HPDE6-E6E7 (cell line): ENCODE measurements around the gene CCDC3.
"Not testable (repeated sequence)": the region's sequence is repeated elsewhere in the genome, so short reads cannot be mapped to it uniquely, and the experiment has no call there.

ENCODE experiments used
- DNase-seq: peaks from one replicate; pipeline ENCODE4 v3.0.0; 2011; ENCODE audit warnings: missing footprints; ENCODE audit errors: extremely low spot score

CCDC3 gene

DNA sequence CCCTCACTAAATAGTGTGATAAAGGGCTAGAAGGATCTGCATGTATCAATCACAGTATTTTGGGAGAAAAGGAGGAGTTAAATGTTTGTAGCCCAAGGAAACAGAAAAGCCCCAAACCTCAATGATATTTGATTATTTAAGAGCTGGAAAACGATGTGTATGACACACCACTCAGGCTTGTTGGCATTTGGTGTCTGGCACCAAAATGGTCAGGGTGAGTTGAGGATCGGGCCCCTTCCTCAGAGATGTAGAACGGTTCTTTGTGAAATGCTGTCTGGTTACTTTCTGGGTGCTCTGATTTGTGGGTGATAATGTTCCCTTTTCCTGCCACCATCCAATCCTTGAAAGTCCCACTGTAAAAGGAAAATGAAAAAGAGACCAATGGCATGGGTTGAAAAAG lies 113.7 kb downstream of the CCDC3 start:
- DNase-seq = no peak

DNA sequence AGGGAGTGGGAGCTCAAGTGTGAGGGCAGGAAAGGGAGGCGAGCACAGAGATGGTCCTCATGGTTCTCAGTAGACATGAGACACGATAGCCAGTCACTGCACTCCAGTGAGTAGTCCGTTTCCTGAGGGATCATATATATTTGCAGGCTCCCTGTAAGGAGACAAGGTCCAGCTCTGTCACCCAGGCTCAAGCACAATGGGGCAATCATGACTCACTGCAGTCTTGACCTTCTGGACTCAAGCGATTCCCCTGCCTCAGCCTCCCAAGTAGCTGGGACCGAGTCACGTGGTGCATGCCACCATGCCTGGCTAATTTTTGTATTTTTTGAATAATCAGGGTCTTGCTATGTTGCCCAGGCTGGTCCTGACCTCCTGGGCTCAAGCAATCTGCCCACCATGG lies 116.7 kb downstream of the CCDC3 start:
- DNase-seq = no peak

DNA sequence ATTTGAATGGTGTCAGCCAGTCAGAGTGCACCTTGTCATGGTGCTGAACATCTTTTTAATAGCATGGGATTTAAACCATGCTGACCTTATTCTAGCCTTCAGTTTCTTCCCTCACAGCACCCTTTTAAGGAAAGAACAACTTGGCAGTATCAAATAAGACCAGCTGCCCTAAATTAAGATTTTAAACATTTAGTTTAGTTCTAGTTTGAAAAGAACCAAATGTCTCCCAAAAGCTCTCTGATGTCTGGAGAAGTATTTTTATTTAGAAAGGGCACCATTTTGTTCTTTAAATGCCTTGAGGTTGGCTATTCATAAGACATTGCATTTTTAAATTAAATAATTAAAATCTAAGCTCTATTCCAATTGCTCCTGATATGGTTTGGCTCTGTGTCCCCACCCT lies 121.1 kb downstream of the CCDC3 start:
- DNase-seq = no peak

DNA sequence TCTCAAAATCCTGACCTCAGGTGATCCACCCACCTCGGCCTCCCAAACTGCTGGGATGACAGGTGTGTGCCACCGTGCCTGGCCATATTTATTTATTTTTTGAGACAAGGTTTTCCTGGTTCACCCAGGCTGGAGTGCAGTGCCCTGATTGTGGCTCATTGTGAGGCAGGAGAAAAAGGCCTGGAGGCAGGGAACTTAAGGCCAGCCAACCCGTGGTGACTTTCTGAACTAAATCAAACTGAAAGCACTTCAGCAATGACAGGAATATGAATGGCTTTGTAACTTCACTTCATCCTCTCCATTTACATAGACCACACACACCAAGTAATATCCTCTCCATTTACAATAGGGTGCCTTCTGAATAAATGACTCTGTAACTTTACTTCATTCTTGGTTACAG lies 124.4 kb downstream of the CCDC3 start:
- DNase-seq = no peak

DNA sequence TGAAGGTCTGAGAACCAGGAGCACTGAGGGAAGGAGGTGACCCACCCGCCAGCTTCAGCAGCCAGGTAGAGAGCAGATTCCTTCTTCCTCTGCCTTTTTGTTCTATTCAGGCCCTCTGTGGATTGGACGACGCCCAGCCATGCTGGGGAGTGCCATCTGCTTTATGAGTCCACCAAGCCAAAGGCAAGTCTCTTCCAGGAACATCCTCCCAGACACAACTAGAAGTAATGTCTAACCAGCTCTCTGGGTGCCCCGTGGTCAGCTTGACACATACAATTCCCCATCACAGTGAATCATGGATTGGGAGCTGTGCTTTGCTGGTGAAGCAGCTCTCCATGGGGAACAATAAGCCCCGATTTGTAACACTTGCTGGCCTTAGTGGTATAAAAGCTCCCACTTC lies 125.2 kb downstream of the CCDC3 start:
- no peak for DNase-seq

DNA sequence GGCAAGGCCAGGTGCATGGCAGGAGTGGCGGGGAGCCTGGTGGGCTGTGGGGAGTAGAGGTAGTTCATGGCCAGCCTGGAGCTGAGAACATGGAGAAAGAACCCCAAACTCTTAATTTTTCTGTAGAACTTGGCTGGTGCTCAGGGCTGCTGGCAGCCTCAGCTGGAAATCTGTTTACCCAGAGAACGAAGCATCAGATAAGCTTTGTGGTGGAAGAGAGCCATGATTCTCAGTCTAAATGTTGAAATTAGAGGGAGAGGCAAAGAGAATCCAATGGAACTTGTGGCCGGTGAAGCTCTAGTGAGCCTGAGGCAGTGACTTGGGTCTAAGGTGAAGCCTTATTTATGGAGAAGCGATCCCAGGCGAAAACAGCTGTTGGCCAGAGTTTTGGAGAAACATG lies 126.4 kb downstream of the CCDC3 start:
- no peak for DNase-seq

DNA sequence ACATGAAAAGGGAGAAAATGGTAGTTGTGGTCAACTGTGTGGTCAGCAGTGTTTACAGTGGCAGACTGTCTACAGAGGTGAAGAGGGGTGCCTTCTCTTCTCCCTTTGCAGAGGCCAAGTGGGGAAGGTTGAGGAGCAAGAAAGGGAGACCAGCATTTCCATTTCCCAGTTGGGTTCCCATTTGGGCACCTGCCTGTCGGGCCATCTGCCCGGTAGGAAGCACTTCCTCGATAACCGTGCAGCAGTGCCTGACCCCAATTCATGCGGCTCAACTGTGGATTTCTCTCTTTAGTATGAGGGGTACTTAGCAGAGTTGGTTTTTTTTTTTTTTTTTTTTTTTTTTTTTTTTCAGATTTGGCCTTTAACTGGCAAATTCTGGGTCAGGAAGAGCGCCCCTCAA lies 127.0 kb downstream of the CCDC3 start:
- no peak for DNase-seq

DNA sequence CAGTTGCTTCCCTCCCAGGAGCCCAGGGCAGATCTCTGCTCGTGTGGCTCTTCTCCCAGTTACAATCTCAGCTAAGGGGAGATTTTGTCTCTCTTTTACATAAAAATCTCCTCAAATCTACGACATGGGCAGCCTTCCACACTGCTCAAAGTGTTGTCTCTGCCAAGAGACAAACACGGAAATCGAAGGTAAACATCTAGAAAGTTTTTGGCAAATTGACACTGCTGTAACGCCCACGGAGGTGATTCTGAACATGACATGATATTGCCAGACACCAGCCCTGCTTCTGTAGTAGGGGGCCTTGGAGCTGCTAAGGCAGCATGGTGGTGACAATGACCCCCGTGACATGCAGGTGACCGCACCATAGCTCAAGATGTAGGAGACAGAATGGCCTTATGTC lies 128.3 kb downstream of the CCDC3 start:
- DNase-seq = no peak

DNA sequence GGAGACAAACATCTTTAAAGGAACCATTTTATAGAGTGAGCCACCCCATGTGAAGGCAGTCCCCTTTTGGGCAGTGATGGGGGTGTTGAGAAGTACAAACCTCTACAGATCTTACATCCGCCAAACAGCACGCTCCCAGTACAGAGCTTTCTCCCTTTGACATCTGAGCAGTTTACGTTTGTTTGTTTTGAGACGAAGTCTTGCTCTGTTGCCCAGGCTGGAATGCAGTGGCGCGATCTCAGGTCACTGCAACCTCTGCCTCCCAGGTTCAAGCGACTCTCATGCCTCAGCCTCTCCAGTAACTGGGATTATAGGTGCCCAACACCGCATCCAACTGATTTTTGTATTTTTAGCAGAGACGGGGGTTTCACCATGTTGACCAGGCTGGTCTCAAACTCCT lies 128.9 kb downstream of the CCDC3 start:
- DNase-seq = no peak

DNA sequence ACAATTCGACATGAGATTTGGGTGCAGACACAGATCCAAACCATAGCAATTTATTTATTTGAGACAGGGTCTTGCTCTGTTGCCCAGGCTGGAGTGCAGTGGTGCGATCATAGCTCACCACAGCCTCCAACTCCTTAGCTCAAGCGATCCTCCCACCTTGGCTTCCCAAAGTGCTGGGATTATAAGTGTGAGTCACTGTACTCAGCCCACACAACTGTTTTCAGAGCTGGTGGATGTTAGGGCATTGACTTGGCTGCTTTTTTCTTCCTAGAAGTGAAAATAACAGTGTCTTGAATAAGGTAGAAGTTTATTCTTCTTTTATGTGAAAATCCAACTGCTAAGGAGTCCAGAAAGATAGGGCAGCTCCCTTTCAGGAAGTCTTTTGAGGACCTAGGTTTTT lies 132.1 kb downstream of the CCDC3 start:
- no peak for DNase-seq

DNA sequence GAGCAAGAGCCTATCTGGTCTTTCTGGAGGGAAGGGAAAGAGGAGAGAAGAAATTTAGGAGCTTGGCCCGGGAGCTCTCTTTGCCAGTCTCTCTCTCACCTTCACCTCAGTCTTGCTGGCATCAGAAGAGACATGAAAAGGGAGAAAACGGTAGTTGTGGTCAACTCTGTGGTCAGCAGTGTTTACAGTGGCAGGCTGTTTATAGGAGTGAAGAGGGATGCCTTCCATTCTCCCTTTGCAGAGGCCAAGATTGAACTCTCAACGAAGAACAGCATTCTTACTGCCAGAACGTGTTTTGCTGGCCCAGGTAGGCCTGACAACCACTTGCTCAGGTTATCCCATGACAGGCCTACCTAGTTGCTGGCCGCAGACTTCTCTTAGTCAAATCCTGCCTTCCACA lies 133.3 kb downstream of the CCDC3 start:
- DNase-seq = no peak

DNA sequence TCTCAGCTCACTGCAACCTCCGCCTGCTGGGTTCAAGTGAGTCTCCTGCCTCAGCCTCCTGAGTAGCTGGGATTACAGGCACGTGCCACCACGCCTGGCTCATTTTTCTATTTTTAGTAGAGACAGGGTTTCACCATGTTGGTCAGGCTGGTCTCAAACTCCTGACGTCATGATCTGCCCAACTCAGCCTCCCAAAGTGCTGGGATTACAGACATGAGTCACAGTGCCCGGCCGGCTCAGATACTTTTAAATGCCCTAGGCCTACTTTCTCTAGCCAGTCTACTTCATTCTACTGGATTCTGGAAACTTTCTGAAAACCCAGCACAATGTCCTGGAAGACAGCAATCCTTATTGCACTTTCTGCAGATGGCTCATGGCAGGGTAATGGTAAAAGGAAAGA lies 136.0 kb downstream of the CCDC3 start:
- not testable (repeated sequence) for DNase-seq

DNA sequence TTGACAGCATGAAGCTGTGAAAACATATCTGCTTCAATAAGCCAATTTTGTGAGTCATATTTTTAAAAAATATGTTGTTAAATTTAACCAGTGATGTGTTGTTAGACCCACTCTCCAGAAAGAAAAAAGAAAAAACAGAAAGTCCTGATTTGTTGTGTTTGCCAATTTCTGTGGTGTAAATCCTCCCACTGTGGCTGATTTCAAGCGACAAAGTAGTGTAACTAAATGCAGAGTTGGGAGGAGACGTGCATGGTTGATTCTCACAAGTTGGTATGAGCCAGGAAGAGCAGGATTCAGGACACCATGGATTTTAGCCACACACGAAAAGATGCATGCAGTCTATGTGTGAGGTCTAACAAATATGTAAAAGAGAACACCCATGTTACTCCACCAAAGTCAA lies 139.1 kb downstream of the CCDC3 start:
- DNase-seq = no peak

DNA sequence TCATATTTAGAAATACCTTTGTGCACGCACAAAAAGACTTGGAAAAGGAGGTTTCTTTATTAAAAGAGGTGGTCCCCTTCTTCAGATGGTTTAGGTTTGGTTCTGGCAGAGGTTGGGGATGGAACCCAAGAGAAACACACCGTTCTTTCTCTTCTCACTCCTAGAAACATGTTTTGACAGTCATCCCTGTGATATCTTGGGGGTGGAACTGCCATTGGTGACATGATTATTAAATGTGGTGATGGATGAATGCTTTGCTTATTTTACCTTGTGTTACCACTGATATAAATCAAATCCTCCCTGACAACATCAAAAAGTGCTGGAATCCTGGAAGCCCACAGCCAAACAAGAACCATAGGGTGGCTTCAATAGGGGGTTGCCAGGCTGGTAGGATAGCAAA lies 146.5 kb downstream of the CCDC3 start:
- no peak for DNase-seq

DNA sequence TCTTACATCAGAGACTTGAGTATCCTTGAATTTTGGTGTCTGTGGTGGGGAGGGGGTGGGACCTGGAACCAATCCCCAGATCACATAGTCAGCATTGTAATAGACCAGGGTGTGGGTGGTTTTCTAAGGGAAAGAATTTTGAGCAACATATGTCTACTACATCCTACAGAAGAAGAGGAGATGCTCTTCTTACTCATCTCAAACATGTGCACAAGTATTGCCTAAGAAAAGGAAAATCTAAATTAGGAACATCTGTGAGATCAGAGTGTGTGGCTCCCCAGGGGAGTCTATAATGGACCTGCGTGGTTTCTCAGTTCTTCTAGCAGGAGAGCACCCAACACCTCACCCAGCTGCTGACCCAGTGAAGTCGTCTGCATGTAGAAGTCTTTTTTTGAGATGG lies 148.8 kb downstream of the CCDC3 start:
- DNase-seq = no peak

DNA sequence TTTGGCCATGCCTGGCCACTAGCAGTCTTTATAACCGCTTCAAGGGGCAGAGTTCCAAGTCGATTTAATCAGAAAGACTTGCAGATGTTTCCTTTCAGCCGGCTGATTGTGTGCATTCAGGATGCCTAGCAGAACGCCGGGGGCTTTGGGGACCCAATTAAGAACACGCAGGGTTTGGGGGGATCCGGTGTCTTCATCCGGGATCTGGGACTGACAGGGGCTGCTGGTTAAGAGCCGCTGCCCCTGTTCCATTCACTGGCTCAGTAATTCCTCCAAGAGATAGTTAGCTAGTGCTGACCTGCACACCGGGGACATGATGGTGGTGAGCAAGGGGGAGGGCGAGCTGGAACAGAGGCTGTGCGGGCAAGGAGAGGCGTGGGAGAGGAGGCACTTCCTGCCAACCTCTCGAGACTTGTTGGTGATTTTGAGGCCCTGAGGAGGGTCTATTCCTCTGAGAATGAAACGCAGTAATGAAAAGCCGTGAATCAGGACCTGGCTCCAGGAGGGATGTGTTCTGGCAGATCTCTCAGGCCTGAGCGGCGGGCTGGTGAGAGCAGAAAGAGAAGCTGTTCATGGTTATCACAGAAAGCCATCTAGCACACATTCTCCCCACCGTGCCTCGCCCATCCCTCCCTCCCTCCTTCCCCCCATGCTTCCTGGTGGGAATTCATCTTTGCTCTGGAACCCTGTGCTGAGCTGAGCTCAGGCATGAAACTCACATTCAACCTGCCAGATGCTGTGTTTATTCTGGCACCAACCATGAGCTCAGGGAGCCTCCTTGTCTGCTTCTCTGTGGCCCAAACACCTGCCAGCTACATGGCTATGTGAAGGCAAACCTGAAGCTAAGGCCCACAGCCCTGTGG lies 152.0 kb downstream of the CCDC3 start:
- DNase-seq = peak; percentile 7

DNA sequence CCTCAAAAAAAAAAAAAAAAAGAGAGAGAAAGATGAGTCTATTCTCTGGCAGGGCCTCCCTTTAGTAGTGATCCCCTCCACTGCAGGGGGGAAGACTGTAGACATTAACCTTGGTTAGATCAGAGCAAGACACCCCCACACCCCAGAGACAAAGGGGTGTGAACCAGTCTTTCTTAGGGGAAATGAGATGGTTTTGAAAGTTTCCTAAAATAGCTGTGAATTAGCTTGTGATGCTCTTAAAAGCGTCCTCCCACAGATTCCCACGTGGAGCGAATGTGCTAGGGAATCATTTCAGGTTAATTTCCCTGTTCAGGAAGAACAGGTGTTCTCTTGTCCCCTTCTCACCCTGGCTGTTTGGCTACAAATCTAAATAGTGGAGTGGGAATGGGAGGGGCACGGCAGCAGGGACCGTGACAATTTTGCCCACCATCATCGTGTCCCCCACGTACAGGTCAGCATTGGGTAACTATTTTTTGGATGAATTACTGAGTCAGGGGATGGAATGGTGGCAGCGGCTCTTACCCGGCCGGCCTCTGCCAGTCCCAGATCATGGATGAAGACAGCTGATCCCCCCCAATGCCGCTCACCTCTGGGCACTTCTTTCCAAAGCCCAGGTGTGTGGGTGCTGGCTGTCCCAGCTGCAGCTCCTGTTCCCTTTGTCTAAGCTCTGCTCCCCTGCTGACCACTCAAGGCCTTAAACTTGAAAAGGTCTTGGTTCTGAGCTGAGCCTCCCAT lies 152.9 kb downstream of the CCDC3 start:
- DNase-seq = no peak

DNA sequence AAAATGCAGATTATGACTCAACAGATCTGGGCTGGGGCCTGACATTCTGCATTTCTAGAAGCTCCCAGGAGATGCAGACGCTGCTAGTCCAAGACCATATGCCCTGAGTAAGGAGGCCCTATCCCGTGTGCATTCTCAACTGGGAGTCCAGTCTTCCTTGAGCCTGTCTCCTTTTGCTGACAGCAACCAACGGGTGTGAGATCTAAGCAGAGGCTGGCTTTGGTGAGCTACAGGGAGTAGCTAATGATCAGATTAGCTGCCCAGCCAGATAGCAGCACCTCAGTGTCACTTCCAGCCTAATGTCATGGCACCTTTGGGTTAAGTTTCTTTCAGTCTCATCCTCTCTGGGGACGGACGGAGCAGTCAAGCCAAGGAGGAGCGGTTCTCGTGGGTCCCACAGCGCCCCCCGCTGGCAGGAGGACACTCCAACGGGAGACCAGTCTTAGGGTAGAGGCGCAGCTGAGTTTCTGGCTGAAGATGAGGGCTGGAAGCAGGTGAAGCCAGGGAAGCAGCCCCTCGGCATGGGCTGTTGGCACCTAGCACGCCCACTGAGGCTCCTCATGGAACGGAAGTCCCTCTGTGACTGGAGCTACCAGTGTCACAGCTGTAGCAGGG lies 154.0 kb downstream of the CCDC3 start:
- DNase-seq = no peak

DNA sequence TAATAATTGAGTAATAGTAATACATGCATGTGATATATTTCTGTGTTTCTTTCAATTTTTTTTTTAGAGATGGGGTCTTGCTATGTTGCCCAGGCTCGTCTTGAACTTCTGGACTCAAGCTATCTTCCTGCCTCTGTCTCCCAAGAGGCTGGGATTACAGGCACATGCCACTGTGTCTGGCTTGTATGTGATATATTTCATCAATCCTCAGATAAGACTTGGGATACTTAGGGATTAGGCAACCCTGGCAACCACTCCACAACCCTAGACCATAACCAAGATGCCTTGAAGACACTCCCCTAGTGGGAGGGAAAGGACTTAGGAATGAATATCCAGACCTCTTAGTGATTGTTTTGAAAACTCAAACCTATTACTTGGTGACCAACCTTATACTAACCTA lies 154.8 kb downstream of the CCDC3 start:
- no peak for DNase-seq
